Tibial artery (tissue), 4 donors: ENCODE results near the gene CCDC97.
"Not testable (repeated sequence)": the region's sequence is repeated elsewhere in the genome, so short reads cannot be mapped to it uniquely, and the experiment has no call there.

ENCODE experiments used
- DNase-seq, 2 donors: peaks; one replicate each; pipeline ENCODE4 v3.0.0-alpha.2; 2019
- H3K27ac ChIP-seq, 2 donors: fragments of 200-600 bp; sonication (generic) in 1 of 2; 1 replicate in 1 of 2; 2 replicates in 1 of 2; pipeline ENCODE4 v1.5.1; 2018 to 2019; ENCODE audit warnings: mild to moderate bottlenecking in 1 of 2
- H3K27me3 ChIP-seq, 2 donors: fragments of 200-600 bp; sonication (generic) in 1 of 2; one replicate each; pipeline versions ENCODE4 v1.5.1 to v1.6.0; 2016 to 2019
- H3K36me3 ChIP-seq, 3 donors: fragments of 200-600 bp; sonication (generic) in 2 of 3; one replicate each; pipeline ENCODE4 v1.5.1; 2016 to 2019; ENCODE audit warnings: mild to moderate bottlenecking in 2 of 3
- H3K4me1 ChIP-seq, 4 donors: fragments of 200-600 bp; sonication (generic) in 2 of 4; 1 replicate in 3 of 4; 2 replicates in 1 of 4; pipeline ENCODE4 v1.5.1; 2016 to 2019
- H3K4me3 ChIP-seq, 2 donors: fragments of 200-600 bp; sonication (generic) in 1 of 2; 1 replicate in 1 of 2; 2 replicates in 1 of 2; pipeline ENCODE4 v1.5.1; 2018 to 2019; ENCODE audit warnings: mild to moderate bottlenecking in 2 of 2
- H3K9me3 ChIP-seq, 3 donors: fragments of 200-600 bp; sonication (generic) in 1 of 3; one replicate each; pipeline ENCODE4 v1.5.1; 2016 to 2019
- CTCF ChIP-seq, 2 experiments: fragments of 200-600 bp in 1 of 2; fragments of 450-650 bp in 1 of 2; IDR thresholded peaks; one replicate each; pipeline ENCODE4 v1.5.1; 2017 to 2019; ENCODE audit warnings: antibody characterized with exemption in 2 of 2, mild to moderate bottlenecking in 1 of 2, moderate library complexity in 1 of 2
- intact Hi-C: fragments of 100-400 bp; cut with DNase I; formaldehyde crosslinking; loops from one replicate; pipeline ENCODE4 v1.15.0; 2023; ENCODE audit warnings: low total_unique reads

Gene CCDC97

GRCh38 chr19:41334793-41335192, 24.8 kb downstream of the CCDC97 start:
- intact Hi-C loops = no loop called here
- Histone ChIP-seq H3K9me3 (no peaks in the 10 kb centered on the region), H3K36me3 (peaks cover 19 to 66% (median 51%) of the 10 kb centered on the region in 3 donors), H3K4me3 (no peak overlapping the region), H3K27ac (no peak overlapping the region), H3K4me1 (no peaks in the 10 kb centered on the region), H3K27me3 (no peaks in the 10 kb centered on the region)
- DNase-seq = no peak
- TF ChIP-seq CTCF (IDR thresholded peaks at IDR 0.05) = no peak

- intact Hi-C loops = no loop called here
- TF ChIP-seq CTCF (IDR thresholded peaks at IDR 0.05) = no peak
- Histone ChIP-seq H3K4me1 (no peaks in the 10 kb centered on the region), H3K27ac (no peak overlapping the region), H3K36me3 (peaks cover 19 to 60% (median 52%) of the 10 kb centered on the region in 3 donors), H3K27me3 (no peaks in the 10 kb centered on the region), H3K4me3 (no peak overlapping the region), H3K9me3 (no peaks in the 10 kb centered on the region)
- no peak for DNase-seq
Measured at GRCh38 chr19:41335467-41335866, 25.5 kb downstream of the CCDC97 start.

GRCh38 chr19:41339936-41340335, 30.0 kb downstream of the CCDC97 start:
- intact Hi-C loops = no loop called here
- Histone ChIP-seq H3K27me3 (no peaks in the 10 kb centered on the region), H3K9me3 (no peaks in the 10 kb centered on the region), H3K36me3 (peaks cover 29 to 80% (median 71%) of the 10 kb centered on the region in 3 donors), H3K4me3 (no peak overlapping the region), H3K27ac (no peak overlapping the region), H3K4me1 (no peaks in the 10 kb centered on the region)
- no peak for DNase-seq
- TF ChIP-seq CTCF (IDR thresholded peaks at IDR 0.05) = no peak

GRCh38 chr19:41341669-41342490, 31.9 kb downstream of the CCDC97 start:
- H3K4me3 ChIP-seq = no peak overlapping the region
- H3K4me1 ChIP-seq = no peaks in the 10 kb centered on the region
- H3K27me3 ChIP-seq = no peaks in the 10 kb centered on the region
- H3K27ac ChIP-seq = no peak overlapping the region
- H3K9me3 ChIP-seq = no peaks in the 10 kb centered on the region
- TF ChIP-seq CTCF (IDR thresholded peaks at IDR 0.05) = no peak
- intact Hi-C loops = no loop called here
- H3K36me3 ChIP-seq = peaks cover 34 to 85% (median 82%) of the 10 kb centered on the region in 3 donors
- no peak for DNase-seq

GRCh38 chr19:41344162-41344561, 34.2 kb downstream of the CCDC97 start:
- H3K4me1 ChIP-seq = no peaks in the 10 kb centered on the region
- intact Hi-C loops = no loop called here
- peaks cover 31 to 80% (median 77%) of the 10 kb centered on the region in 3 donors for H3K36me3 ChIP-seq
- H3K27me3 ChIP-seq = no peaks in the 10 kb centered on the region
- H3K27ac ChIP-seq = no peak overlapping the region
- no peak for TF ChIP-seq CTCF (IDR thresholded peaks at IDR 0.05)
- H3K4me3 ChIP-seq = no peak overlapping the region
- no peaks in the 10 kb centered on the region for H3K9me3 ChIP-seq
- no peak for DNase-seq

GRCh38 chr19:41346916-41347315, 36.9 kb downstream of the CCDC97 start:
- Histone ChIP-seq H3K36me3 (peaks cover 26 to 59% (median 58%) of the 10 kb centered on the region in 3 donors), H3K4me1 (peaks cover 0 to 15% (median 11%) of the 10 kb centered on the region in 4 donors)
- DNase-seq, H3K27ac ChIP-seq, H3K4me3 ChIP-seq, H3K9me3 ChIP-seq, H3K27me3 ChIP-seq, intact Hi-C loops: not testable (repeated sequence)
